Measurements from ENCODE around the gene USP19. TPM values are rescaled to one million over a fixed set of nuclear protein-coding genes. Genes with fewer than 3 reads are reported as not detected.

The USP19 gene, protein sequence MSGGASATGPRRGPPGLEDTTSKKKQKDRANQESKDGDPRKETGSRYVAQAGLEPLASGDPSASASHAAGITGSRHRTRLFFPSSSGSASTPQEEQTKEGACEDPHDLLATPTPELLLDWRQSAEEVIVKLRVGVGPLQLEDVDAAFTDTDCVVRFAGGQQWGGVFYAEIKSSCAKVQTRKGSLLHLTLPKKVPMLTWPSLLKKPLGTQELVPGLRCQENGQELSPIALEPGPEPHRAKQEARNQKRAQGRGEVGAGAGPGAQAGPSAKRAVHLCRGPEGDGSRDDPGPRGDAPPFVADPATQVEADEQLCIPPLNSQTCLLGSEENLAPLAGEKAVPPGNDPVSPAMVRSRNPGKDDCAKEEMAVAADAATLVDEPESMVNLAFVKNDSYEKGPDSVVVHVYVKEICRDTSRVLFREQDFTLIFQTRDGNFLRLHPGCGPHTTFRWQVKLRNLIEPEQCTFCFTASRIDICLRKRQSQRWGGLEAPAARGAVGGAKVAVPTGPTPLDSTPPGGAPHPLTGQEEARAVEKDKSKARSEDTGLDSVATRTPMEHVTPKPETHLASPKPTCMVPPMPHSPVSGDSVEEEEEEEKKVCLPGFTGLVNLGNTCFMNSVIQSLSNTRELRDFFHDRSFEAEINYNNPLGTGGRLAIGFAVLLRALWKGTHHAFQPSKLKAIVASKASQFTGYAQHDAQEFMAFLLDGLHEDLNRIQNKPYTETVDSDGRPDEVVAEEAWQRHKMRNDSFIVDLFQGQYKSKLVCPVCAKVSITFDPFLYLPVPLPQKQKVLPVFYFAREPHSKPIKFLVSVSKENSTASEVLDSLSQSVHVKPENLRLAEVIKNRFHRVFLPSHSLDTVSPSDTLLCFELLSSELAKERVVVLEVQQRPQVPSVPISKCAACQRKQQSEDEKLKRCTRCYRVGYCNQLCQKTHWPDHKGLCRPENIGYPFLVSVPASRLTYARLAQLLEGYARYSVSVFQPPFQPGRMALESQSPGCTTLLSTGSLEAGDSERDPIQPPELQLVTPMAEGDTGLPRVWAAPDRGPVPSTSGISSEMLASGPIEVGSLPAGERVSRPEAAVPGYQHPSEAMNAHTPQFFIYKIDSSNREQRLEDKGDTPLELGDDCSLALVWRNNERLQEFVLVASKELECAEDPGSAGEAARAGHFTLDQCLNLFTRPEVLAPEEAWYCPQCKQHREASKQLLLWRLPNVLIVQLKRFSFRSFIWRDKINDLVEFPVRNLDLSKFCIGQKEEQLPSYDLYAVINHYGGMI (N-terminal part only)
- total RNA-seq, result 10 to 100 TPM; 44.4 to 47.3 TPM

DNA sequence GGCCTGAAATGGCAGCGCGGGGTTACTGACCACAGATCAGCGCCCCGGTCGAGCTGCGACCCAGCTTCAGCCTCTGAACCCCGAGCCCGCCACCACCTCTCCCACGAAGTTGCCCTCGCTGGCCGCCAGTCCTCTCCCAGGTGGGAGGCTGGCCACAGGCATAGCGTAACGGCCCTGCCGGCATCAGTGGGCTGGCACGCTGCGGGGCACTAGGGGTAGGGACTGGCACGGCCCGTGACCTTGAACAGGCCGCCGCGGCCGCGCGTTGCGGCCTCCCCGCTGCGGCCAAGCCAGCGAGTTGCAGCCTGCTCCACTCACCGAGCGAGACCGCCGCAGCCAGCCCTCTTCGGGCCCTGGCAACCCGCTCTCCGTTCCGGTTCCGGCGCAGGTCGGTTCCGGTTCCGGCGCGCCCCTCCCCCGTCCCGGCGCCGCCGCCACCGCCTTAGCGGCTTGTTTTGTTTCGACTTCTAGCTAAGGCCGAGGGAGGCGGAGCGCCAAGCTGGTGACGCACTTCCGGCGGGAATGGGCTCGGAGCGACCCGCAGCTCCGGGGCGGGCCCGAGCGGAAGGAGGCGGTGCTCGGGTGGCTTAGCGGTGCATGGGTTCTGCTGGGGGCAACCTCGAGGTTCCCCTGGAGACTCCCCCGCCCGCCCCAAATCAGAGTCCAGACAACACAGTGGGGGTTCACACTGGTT, at the start of gene USP19:
Gene USP19, minus strand, starts transcription at position 386 of the 694 bp plus-strand sequence. CDS start 1,678 bp downstream, outside the sequence.

DNA sequence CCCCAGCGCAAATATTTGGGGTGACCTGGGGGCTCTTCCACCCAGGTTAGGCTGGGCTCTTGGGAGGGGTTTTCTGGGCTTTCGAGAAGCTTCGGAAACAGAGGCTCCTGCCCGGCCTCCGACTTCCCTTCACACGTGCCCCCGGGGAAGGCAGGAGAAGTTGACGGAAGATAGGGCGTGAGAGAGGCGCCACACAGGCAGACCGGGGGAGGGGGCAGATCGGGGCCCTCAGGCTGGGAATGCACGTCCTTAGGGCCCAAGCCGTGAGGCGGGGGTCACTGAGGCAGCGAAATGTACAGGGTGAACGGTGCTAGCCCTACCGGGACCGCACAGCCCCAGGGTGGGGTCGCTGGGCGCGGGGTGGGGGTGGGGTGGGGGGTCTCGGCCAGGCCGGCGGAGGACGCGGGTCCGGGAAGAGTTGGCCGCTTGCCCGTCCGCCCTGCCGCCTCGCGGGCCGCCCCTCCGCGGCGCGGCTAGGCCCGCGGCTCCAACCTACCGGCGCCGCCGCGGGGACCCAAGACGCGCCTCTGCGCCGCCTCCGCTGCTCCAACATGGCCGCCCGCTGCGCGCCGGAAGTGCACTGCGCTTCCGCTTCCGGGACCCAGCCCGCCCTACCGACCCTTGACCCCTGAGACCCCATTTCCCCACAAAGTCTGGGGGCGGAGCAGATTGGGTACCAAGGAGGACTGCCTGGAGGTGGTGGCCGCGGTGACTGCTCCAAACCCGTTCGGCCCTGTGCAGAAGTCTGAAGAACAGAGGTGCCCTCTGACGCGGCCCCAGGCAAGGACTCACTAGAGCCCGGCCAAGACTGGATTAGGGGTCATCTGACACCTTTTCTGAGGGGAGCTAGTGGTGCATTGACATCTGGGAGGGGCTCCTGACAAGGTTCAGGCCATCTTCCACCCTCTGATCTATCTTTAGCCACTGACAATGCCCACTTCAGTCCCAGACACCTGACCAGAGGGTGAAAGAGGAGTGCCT, 45.4 kb upstream of the USP19 start, which contains the start of gene CCDC71:
Gene CCDC71, minus strand, starts transcription at position 561 of the 981 bp plus-strand sequence. CDS start 2,123 bp downstream, outside the sequence.

DNA sequence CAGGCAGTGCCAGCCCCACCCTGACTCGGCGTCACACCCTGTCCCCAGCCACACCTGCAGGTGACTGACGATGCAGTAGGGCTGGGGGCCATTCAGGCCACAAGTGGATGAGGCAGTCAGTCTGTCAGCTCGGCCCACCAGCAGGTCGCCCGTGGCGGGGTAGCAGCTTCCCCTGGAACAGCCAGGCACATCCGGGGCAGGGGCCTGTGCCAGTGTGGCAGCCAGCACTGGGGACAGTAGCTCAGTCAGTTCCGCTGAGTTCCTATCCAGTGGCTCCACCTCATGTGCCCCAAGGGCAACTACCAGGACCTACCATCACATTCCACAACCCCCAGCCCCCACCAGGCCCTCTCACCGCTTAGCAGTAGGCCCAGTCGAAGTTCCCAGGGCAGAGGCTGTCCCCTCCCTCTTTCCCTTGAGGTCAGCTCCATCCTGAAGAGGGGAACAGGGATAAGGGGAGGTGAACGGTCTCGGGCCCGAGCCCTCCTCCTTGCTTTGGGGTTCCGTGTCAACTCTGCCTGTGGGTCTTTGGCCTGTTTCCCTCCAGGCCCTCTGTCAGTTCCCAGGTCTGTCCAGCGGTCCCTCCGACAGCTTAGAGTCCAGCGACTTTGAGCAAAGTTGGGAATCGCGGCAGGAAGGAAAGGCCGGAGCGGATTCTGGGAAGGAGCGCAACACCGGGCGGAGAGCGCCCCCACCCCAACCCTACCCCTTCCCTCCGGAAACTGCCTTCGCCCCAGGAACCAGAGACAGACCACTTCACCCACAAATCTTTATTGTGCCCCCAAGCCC, 12.0 kb upstream of the USP19 start, which contains the start of gene LAMB2:
Gene LAMB2, minus strand, starts transcription at position 614 of the 789 bp plus-strand sequence. Its CDS starts 183 bp downstream, at position 431.

DNA sequence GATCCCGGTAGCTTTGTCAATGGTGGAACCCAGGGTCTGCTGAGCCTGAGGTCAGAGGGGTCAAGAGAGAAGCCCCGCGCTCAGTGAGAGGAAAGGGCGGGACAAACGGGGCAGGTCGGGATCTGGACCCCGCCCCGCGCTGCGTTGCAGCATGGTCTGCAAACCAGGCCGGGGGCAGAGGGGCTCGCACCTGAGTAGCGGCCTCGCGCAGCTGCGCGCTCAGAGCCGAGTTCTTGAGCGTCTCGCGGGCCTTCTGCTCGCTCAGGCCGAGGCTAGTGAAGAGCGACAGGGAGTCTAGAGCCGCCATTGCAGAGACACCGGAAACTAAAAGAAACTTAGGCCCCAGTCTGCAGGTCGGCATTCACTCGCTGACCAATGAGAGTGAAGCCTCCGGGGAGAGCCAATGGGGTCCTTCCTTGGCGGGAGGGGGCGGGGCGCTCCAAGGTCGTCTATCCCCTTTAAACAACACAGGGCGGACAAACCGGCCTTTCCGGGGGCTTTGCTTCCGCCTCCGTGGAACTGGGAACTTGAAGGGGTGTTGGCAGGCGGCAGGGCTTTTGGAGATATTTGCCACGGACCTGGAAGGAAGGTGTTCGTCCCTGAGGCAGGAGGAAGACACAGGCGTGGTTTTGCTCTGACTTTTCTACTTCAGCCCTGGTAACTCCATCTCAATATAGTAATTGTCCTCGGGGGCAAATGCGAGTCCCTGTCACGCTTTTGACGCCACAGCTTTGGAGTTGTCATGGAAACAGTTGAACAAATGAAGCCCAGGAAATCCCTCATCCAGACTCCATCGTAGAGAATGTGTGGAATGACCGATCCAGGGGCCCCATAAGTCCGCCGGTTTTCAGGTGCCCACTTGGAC, 16.0 kb downstream of the USP19 start, which contains the start of gene QARS1:
Gene QARS1, minus strand, starts transcription at position 331 of the 865 bp plus-strand sequence. Its CDS starts 24 bp downstream, at position 307.

DNA sequence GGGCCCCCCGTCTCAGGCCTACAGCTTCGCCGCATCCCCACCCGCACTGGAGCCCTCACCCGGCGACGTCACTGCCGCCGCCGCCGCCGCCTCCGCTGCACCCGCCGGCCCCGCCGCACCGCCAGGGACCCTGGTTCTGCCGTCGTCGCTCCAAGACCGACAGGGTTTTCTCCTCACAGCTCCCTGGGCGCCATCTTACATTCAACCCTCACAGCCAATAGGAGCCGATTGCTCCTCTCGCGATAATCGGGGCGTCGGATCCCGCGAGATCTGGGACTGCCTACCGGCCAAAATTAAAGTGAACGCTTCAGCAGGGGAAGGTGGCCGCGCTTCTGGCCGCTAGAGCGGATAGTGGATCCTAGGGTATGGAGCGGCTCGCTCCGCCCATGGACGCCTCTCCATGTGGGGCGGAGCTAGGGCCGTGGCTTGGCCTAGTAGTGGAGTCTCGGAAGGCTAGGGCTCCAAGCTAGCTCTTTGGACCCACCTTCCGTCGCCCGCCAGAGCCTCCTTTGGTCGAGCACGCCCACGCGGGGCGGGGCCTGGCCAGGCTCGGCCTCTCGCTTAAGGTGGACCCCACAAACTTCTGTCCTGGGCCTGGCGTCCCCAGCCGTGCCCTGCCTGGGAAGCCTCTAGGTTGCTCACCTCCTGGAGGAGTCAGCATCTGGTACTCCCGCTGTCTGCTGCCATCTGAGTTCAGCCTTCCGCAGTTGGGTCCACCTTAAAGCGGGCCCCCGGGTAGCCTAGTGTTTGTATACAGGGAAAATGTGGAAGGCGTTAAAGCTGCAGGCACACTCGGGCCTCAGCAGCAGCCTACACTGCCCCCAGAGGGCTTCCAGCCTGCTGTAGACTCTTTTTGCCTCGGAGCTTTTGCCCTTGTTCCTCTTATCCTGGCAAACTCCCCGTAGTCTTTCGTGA, 26.5 kb downstream of the USP19 start, which contains the start of gene QRICH1:
Gene QRICH1, minus strand, starts transcription at position 219 of the 915 bp plus-strand sequence. CDS start 17,054 bp downstream, outside the sequence.

Small RNA genes lying within 50 kb of the gene (small RNA-seq; reads per million reads assigned to genes)
- 0 reads per million in 2 donors for gene RN7SL182P

Other genes starting within 250 kb of the USP19 start
- 10 to 100 TPM in 1 of 2 donors, 1 to 10 TPM in 1; 9.6 to 16.0 TPM for gene SLC25A20, start 221.9 kb downstream of the USP19 start, total RNA-seq
- 10 to 100 TPM; 62.3 to 77.6 TPM for gene ARIH2, start 202.0 kb downstream of the USP19 start, total RNA-seq
- 10 to 100 TPM in 1 of 2 donors, 1 to 10 TPM in 1; 6.3 to 14.8 TPM for gene P4HTM, start 130.6 kb downstream of the USP19 start, total RNA-seq
- 10 to 100 TPM; 52.0 to 52.9 TPM for gene WDR6, start 113.4 kb downstream of the USP19 start, total RNA-seq
- 10 to 100 TPM; 39.6 to 41.3 TPM for gene DALRD3, start 102.2 kb downstream of the USP19 start, total RNA-seq
- gene NDUFAF3, start 98.7 kb downstream of the USP19 start, total RNA-seq, result 10 to 100 TPM; 60.2 to 62.9 TPM
- 100 to 1,000 TPM; 159 to 250 TPM for gene IMPDH2, start 91.4 kb downstream of the USP19 start, total RNA-seq
- 100 to 1,000 TPM; 117 to 144 TPM for gene QRICH1, start 26.8 kb downstream of the USP19 start, total RNA-seq
- 100 to 1,000 TPM; 192 to 261 TPM for gene QARS1, start 16.1 kb downstream of the USP19 start, total RNA-seq
- gene LAMB2, start 12.2 kb upstream of the USP19 start, total RNA-seq, result 100 to 1,000 TPM; 162 to 180 TPM
- gene CCDC71, start 45.5 kb upstream of the USP19 start, total RNA-seq, result 10 to 100 TPM; 25.1 to 27.3 TPM
- gene KLHDC8B, start 50.8 kb upstream of the USP19 start, total RNA-seq, result 10 to 100 TPM; 12.7 to 23.3 TPM
- 1 to 10 TPM; 2.3 to 2.4 TPM for gene C3orf62, start 156.4 kb upstream of the USP19 start, total RNA-seq
- gene USP4, start 219.2 kb upstream of the USP19 start, total RNA-seq, result 10 to 100 TPM; 13.8 to 16.3 TPM
- 100 to 1,000 TPM; 167 to 280 TPM for gene GPX1, start 237.5 kb upstream of the USP19 start, total RNA-seq

All from melanocyte of skin (primary cell).